CD8-positive, alpha-beta memory T cell (primary cell): ENCODE measurements around the gene PCDH11Y. TPM values are rescaled to one million over a fixed set of nuclear protein-coding genes. Genes with fewer than 3 reads are reported as not detected.
"Not testable (repeated sequence)": the region's sequence is repeated elsewhere in the genome, so short reads cannot be mapped to it uniquely, and the experiment has no call there.

Experiments used
- CTCF ChIA-PET: fragments of 350-600 bp; sonication (Branson Sonifier 250); formaldehyde crosslinking; loops from one replicate; lab custom pipeline; 2021; ENCODE audit warnings: antibody characterized with exemption; lab: Charles Lee
- POLR2A ChIA-PET: fragments of 350-600 bp; sonication (Branson Sonifier 250); formaldehyde crosslinking; loops from one replicate; lab custom pipeline; 2021; ENCODE audit warnings: antibody characterized with exemption; lab: Charles Lee
- DNase-seq, 5 donors: peaks; one replicate each; pipeline versions ENCODE4 v3.0.0 to v3.0.0-alpha.2; 2020 to 2022; ENCODE audit warnings: mixed read lengths in 1 of 5
- H3K27ac ChIP-seq: one replicate; pipeline ENCODE4 v1.7.0; 2013; ENCODE audit warnings: low read depth, mild to moderate bottlenecking, low read length, moderate library complexity
- H3K27me3 ChIP-seq: 2 replicates; pipeline ENCODE4 v1.7.0; 2013; ENCODE audit warnings: low read length, mild to moderate bottlenecking; ENCODE audit not compliant: insufficient read depth, poor library complexity, severe bottlenecking
- H3K36me3 ChIP-seq: 2 replicates; pipeline ENCODE4 v1.7.0; 2013; ENCODE audit warnings: mild to moderate bottlenecking, low read length, moderate library complexity; ENCODE audit not compliant: insufficient read depth
- H3K4me1 ChIP-seq: 2 replicates; pipeline ENCODE4 v1.7.0; 2013; ENCODE audit warnings: mild to moderate bottlenecking, low read length, moderate library complexity; ENCODE audit not compliant: insufficient read depth
- H3K4me3 ChIP-seq: 2 replicates; pipeline ENCODE4 v1.7.0; 2013; ENCODE audit warnings: mild to moderate bottlenecking, low read length
- H3K9me3 ChIP-seq: 2 replicates; pipeline ENCODE4 v1.7.0; 2013; ENCODE audit warnings: mild to moderate bottlenecking, low read length
- H3K27ac Mint-ChIP-seq, 8 donors: one replicate each; pipeline ENCODE4 v1.8.0; 2020 to 2021; ENCODE audit warnings: mixed read lengths in 8 of 8, mild to moderate bottlenecking in 6 of 8, inconsistent platforms in 3 of 8, moderate library complexity in 3 of 8
- H3K27me3 Mint-ChIP-seq, 2 donors: one replicate each; pipeline ENCODE4 v1.8.0; 2020 to 2021; ENCODE audit warnings: mixed read lengths in 2 of 2, mild to moderate bottlenecking in 1 of 2, moderate library complexity in 1 of 2
- H3K36me3 Mint-ChIP-seq, 3 donors: one replicate each; pipeline ENCODE4 v1.8.0; 2020 to 2021; ENCODE audit warnings: mixed read lengths in 3 of 3, inconsistent platforms in 1 of 3, mild to moderate bottlenecking in 1 of 3
- H3K4me1 Mint-ChIP-seq, 3 donors: one replicate each; pipeline ENCODE4 v1.8.0; 2020 to 2021; ENCODE audit warnings: mixed read lengths in 3 of 3, inconsistent platforms in 1 of 3, mild to moderate bottlenecking in 1 of 3
- H3K4me3 Mint-ChIP-seq, 7 donors: one replicate each; pipeline ENCODE4 v1.8.0; 2020 to 2021; ENCODE audit warnings: mixed read lengths in 7 of 7, mild to moderate bottlenecking in 6 of 7, moderate library complexity in 4 of 7, inconsistent platforms in 2 of 7
- H3K9me3 Mint-ChIP-seq, 5 donors: one replicate each; pipeline ENCODE4 v1.8.0; 2020 to 2022; ENCODE audit warnings: mixed read lengths in 5 of 5, mild to moderate bottlenecking in 3 of 5, moderate library complexity in 2 of 5, inconsistent platforms in 1 of 5
- polyA plus RNA-seq: library from polyadenylated mRNA; unstranded; fragments of 300-500 nt; fragmentation: Illumina TruSeq; gene quantifications from one replicate; pipeline ENCODE4 v1.2.3, GENCODE V29; 2021
- total RNA-seq, 2 experiments: library from RNA; stranded (reverse); gene quantifications; one replicate each; pipeline ENCODE4 v1.2.3, GENCODE V29; 2021

The PCDH11Y gene
- total and polyA plus RNA-seq, 3 experiments from 2014 or later = not detected

DNA sequence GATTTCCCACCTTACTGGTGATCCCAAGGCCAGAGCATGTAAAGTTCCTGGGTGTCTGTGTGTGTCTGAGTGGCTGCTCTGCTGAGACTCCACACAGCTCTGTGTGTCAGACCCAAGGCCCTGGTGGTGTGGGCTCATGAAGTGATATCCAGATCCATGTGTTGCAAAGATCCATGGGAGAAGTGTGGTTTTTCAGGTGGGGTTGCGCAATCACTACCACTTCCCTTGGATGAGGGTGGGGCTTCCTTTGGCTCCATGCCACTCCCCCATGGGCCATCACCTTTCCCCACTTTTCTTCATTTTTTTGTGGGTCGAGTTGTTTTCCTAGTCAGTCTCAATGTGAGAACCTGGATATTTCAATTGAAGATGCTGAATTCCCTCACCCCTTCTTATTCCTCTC lies 182.9 kb downstream of the PCDH11Y start:
- H3K27ac ChIP-seq, H3K4me3 ChIP-seq, POLR2A ChIA-PET, H3K9me3 Mint-ChIP-seq, H3K27me3 Mint-ChIP-seq, H3K36me3 Mint-ChIP-seq, H3K27me3 ChIP-seq, CTCF ChIA-PET, DNase-seq, H3K4me3 Mint-ChIP-seq, H3K4me1 Mint-ChIP-seq, H3K9me3 ChIP-seq, H3K27ac Mint-ChIP-seq, H3K4me1 ChIP-seq, H3K36me3 ChIP-seq: not testable (repeated sequence)

DNA sequence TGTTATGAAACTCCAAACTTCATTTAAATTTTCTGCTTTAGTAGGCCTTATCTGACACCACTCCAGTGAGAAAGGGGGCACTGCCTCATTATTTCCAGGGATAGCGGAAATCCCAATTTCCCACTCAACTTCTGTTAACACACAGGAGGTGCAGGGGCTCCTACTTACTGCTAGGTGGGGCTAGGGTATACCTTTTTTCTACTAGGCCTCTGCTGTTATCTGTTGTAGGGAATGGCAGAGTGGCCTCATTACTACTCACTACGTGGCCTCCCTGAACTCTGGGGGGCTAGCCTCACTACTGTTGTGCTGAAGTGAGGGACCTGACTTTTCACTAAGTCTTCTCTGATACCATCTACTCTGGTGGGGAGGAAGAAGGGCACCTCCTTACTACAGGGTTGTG lies 215.0 kb downstream of the PCDH11Y start:
- H3K27ac ChIP-seq, H3K27me3 Mint-ChIP-seq, H3K4me3 Mint-ChIP-seq, H3K4me3 ChIP-seq, H3K36me3 Mint-ChIP-seq, H3K36me3 ChIP-seq, CTCF ChIA-PET, POLR2A ChIA-PET, H3K9me3 ChIP-seq, H3K27ac Mint-ChIP-seq, H3K27me3 ChIP-seq, H3K9me3 Mint-ChIP-seq, H3K4me1 ChIP-seq, DNase-seq, H3K4me1 Mint-ChIP-seq: not testable (repeated sequence)

GRCh38 chrY:5324931-5325330 lies 324.8 kb downstream of the PCDH11Y start:
- H3K9me3 Mint-ChIP-seq, H3K36me3 ChIP-seq, H3K9me3 ChIP-seq, CTCF ChIA-PET, H3K27ac Mint-ChIP-seq, H3K36me3 Mint-ChIP-seq, H3K4me3 Mint-ChIP-seq, H3K27me3 ChIP-seq, H3K4me1 Mint-ChIP-seq, DNase-seq, H3K4me3 ChIP-seq, H3K27me3 Mint-ChIP-seq, H3K4me1 ChIP-seq, H3K27ac ChIP-seq, POLR2A ChIA-PET: not testable (repeated sequence)

DNA sequence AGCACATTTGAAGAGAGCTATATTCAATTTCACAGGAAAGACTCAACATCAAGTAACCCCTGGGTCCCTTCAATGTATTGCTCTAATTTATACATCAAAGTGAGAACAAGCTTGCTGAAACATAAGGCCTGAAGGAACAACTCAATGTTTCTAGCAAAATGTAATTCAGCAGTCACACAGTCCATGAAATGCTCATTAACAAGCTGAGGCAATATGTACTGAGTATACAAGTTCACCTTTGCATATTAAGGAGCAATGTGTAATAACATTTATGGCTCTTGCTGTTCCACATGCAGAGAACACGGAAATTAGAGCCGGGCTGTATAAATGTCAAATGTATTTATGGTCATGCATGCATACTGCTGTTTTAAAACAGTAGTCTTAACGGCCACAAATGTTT lies 342.1 kb downstream of the PCDH11Y start:
- not testable (repeated sequence) for H3K4me3 Mint-ChIP-seq

DNA sequence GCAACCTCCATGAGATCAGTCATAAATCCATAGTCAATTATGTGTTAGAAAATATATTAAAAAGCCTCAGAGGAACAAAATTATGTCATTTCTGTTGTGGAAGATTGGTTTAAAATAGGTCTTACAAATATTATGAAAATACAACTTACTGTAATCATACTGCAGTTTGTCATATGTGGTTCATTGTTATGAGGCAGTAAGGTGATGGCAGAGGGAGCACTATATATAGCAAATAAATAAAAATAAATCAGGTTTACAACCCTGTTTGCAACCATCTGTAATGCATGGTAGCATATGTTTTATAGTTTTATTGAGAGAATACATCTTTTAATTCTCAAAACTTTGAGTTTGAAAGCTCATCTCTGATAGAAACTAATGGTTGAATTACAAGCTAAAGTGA lies 543.6 kb downstream of the PCDH11Y start:
- CTCF ChIA-PET, DNase-seq, H3K27me3 Mint-ChIP-seq, POLR2A ChIA-PET, H3K36me3 ChIP-seq, H3K27me3 ChIP-seq, H3K4me3 Mint-ChIP-seq, H3K27ac Mint-ChIP-seq, H3K9me3 ChIP-seq, H3K36me3 Mint-ChIP-seq, H3K4me1 Mint-ChIP-seq, H3K27ac ChIP-seq, H3K9me3 Mint-ChIP-seq, H3K4me3 ChIP-seq, H3K4me1 ChIP-seq: not testable (repeated sequence)

More for the DNA sequence above, 342.1 kb downstream of the PCDH11Y start:
- H3K36me3 Mint-ChIP-seq, H3K9me3 ChIP-seq, H3K4me1 Mint-ChIP-seq, CTCF ChIA-PET, H3K36me3 ChIP-seq, H3K4me1 ChIP-seq, H3K27ac Mint-ChIP-seq, H3K27me3 Mint-ChIP-seq, H3K27ac ChIP-seq, H3K9me3 Mint-ChIP-seq, DNase-seq, H3K27me3 ChIP-seq, H3K4me3 ChIP-seq, POLR2A ChIA-PET: not testable (repeated sequence)

DNA sequence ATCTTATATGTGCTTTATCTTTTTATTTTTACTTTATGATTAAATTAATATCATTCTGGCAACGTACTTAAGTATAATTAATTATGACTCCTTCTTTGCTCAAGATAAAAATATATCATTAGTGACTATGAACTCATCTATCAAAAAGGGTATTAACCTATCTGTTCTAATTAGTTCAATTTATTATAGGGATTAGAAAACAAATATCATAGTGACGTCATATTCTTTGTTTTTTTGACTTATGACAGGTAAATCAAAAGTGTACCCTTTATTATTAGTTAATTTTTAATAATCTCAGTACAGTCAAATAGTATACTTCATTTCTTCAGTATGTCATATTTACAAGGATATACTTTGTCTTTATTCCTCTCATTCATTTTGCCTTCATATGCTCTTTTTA lies 638.5 kb downstream of the PCDH11Y start:
- H3K4me1 Mint-ChIP-seq, POLR2A ChIA-PET, H3K27me3 ChIP-seq, H3K36me3 Mint-ChIP-seq, H3K9me3 Mint-ChIP-seq, CTCF ChIA-PET, H3K4me3 ChIP-seq, DNase-seq, H3K27ac Mint-ChIP-seq, H3K9me3 ChIP-seq, H3K4me1 ChIP-seq, H3K4me3 Mint-ChIP-seq, H3K36me3 ChIP-seq, H3K27me3 Mint-ChIP-seq, H3K27ac ChIP-seq: not testable (repeated sequence)

- H3K36me3 Mint-ChIP-seq, H3K27ac ChIP-seq, H3K36me3 ChIP-seq, CTCF ChIA-PET, H3K27me3 ChIP-seq, H3K27ac Mint-ChIP-seq, H3K9me3 Mint-ChIP-seq, H3K4me3 ChIP-seq, H3K4me1 ChIP-seq, H3K27me3 Mint-ChIP-seq, DNase-seq, POLR2A ChIA-PET, H3K4me1 Mint-ChIP-seq, H3K9me3 ChIP-seq, H3K4me3 Mint-ChIP-seq: not testable (repeated sequence)
Observed at GRCh38 chrY:5679265-5679664, 679.2 kb downstream of the PCDH11Y start.

DNA sequence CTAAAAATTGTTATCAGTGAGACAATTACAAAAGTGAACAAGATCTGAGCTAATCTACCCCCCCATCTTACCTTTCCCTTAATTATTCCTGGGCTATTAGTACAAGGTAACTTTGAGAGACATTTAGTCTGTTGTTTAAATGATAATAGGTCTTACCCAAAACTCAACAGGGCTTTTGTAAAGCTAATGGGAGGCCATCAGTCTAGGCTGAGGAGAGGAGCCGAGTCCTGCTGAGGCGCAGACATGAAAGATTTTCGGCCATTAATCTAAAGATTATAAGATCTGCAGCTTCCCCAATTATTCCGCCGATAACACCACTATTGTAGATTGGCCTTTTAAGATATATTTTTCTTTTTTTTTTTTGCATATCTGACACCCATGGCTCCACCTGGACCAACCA lies 708.6 kb downstream of the PCDH11Y start:
- H3K27ac Mint-ChIP-seq, H3K4me1 ChIP-seq, H3K36me3 ChIP-seq, H3K36me3 Mint-ChIP-seq, H3K27ac ChIP-seq, H3K4me1 Mint-ChIP-seq, CTCF ChIA-PET, DNase-seq, H3K4me3 ChIP-seq, H3K27me3 Mint-ChIP-seq, H3K9me3 Mint-ChIP-seq, H3K9me3 ChIP-seq, H3K4me3 Mint-ChIP-seq, H3K27me3 ChIP-seq, POLR2A ChIA-PET: not testable (repeated sequence)

DNA sequence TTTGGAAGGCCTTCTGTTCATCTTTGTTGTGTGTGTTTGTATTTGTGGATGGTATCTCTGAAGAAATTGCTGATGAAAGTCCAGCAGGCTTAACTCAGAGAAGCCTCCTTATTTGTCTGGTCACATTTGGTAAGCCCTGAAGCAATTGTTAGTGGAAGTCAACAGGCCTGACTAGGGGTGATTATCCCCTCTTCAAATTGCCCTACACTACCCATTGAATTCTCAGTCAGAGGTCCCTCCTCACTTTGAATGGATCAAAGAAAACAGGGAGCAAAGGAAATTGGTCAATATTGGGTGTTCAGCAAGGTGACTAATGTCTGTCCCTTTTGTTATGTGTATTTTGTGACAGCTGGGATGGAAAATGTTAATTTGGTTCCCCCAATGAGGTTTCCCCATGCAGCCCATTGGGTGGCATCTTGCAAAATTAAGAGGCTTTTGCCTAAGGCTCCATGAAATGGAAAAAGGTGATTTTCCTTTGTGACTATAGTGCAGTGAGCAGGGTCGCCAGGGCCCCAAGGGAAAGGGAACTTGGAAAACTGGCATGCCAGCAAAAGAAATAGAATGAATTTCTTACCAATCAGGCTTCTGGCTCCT lies 709.8 kb downstream of the PCDH11Y start:
- H3K27me3 Mint-ChIP-seq, H3K27me3 ChIP-seq, H3K4me1 Mint-ChIP-seq, POLR2A ChIA-PET, H3K4me1 ChIP-seq, H3K36me3 Mint-ChIP-seq, DNase-seq, H3K9me3 ChIP-seq, CTCF ChIA-PET, H3K4me3 Mint-ChIP-seq, H3K4me3 ChIP-seq, H3K36me3 ChIP-seq, H3K27ac Mint-ChIP-seq, H3K27ac ChIP-seq, H3K9me3 Mint-ChIP-seq: not testable (repeated sequence)
